Stimulated activated CD8-positive, alpha-beta memory T cell treated with anti-CD3 and anti-CD28 coated beads, Interleukin-4, amount 100 ng/mL, for 4 hours (primary cell): ENCODE data around the gene UBQLNL.

ENCODE experiments used
- DNase-seq, 2 donors: peaks; one replicate each; pipeline ENCODE4 v3.0.0-alpha.2; 2020; ENCODE audit warnings: low read depth in 2 of 2, low spot score in 1 of 2

Gene UBQLNL

GRCh38 chr11:5508605-5509004, 7.9 kb downstream of the UBQLNL start:
- DNase-seq, result no peak

- DNase-seq, result no peak
Observed at GRCh38 chr11:5507933-5508305, 8.6 kb downstream of the UBQLNL start.

DNA sequence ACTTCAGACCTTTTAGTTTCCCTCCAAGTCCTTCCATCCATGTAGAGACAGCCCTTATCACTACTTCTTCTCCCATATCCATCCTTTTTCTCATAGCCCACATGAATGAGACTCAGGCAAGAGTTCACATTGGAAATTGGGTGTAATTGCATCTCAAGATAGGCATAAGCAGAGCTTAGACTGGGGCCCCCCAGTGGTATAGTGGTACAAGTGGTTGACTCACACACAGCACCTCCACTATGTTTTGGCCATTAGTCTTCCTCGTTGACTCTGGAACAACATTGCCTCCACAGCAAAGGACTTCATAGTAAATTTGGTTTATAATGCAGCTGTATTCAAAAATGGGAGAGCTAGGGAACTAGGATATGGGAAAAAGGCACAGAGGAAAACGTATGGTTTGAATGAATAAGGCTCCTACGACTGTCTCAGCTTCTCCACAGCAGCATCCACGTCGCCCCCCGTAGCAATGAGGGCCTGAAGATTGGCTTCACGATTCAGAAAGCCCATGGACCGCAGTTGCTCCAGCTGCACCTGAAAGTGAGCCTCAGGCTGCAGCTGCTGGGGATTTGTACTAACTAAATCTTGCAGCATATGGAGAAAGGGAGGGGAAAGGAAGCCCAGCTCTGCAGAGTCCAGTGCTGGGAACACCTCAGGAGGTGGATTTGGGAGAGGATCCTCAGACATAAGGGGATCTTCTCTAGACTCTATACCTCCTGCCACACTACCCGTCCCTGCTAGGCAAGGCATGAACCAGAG, 9.1 kb downstream of the UBQLNL start:
- no peak for DNase-seq

- no peak for DNase-seq
Observed at GRCh38 chr11:5505363-5506048, 11.0 kb downstream of the UBQLNL start.

GRCh38 chr11:5504403-5504921, 12.0 kb downstream of the UBQLNL start:
- DNase-seq, result no peak

DNA sequence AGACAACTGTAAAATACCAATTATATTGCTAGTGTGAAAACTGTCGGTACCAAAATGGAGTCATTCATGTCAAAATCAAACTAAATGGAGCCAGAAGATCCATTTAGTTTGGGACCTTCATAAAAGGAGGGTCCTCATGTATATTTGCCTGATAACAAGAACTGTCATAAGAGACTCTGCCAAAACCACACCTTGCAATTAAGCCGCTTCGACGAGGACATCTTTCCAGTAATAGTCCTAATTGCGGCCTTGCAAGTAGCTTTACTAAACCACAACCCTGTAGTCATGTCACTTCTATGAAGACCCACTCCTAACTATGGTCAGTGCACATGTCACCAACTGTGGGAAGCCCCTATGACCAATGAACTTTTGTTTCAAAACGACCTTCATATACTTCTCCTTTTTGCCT, 16.1 kb downstream of the UBQLNL start:
- DNase-seq, result no peak

DNA sequence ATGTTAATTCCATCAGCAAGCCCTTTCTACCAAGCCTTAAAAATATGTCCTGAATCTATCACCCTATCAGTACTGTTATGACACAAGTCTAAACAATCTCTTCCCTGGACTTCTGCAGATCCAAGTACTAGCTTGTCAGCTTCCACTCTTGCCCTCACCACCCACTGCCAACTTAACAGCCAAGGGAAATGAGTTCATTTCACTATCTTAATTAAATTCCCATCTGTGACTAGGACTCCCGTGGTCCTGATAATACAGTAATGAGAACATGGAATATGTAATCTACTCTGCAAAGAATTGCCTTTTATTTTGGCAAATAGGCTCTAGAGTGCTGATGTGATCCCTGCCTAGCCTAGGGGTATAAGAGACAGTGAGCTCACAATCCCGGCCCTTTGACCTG, 16.8 kb downstream of the UBQLNL start:
- no peak for DNase-seq

DNA sequence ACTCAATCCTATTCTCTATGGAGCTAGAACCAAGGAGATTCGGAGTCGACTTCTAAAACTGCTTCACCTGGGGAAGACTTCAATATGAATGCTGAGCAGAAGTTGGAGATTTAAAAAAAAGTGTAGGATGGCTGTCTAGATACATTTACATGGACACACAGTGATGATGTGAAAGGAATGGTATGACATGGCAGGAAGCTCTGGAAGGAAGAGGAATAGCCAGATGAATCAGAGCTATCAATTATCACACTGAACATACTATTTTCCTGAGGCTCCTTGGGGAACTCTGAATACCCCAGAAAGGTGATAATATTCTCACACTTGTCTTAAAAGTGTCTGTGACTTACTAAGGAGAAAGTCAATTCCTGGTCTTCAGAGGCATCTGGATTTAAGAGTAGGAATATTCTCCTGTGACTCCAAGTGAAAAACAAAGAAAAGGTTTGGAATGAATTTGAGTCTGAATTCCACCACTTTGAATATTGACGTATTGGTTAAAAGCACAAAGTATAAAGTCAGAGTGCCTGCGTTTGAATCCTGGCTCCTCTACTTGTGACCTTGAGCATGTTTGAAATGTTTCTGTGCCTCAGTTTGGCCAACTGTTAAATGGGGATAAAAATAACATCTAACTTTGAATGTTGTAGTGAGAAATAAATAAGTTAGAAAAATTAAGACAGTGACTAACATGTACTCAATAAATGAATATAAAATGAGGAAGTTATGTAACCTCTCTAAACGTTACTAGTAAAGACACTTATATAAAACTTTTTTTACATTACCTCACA, 26.7 kb downstream of the UBQLNL start:
- no peak for DNase-seq

GRCh38 chr11:5488798-5489399, 27.6 kb downstream of the UBQLNL start:
- no peak for DNase-seq

DNA sequence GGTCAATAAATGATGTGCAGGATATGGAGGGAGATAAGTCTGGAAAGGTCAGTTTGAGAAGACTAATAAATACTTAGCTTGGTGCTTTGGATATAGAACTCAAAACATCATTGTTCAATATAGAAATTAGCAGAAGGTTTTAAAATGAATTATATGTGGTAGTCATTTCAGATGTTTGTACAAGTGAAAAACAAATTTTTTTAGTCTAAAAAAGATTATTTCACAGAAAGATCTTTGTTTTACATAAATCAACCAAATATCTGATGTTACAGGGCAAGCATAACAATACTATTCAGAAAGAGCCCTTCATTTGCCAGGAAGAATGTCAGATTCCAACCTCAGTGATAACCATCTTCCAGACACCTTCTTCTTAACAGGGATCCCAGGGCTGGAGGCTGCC, 28.1 kb downstream of the UBQLNL start, which contains the start of gene OR52D1:
OR52D1 (plus strand) TSS at position 301 of the 400 bp plus-strand sequence; CDS start at position 323, 22 bp downstream.
- no peak for DNase-seq

GRCh38 chr11:5486421-5486820, 30.1 kb downstream of the UBQLNL start:
- DNase-seq, result no peak

DNA sequence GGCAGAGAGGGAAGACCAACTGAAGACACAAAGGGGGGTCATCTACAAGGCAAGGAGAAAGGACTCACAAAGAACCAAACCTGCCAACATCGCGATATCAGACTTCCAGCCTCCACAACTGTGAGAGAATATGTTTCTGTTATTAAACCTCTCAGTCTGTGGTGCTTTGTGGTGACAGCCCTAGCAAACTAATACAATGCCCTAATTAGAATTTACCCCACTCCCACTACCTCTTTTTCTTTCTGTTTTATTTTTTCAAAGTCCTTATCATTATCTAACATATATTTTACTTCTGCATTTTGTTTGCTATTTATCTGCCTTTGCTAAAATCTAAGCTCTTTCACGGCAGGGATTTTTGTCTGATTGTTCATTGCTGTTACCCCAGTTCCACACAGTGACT, 30.5 kb downstream of the UBQLNL start:
- no peak for DNase-seq

DNA sequence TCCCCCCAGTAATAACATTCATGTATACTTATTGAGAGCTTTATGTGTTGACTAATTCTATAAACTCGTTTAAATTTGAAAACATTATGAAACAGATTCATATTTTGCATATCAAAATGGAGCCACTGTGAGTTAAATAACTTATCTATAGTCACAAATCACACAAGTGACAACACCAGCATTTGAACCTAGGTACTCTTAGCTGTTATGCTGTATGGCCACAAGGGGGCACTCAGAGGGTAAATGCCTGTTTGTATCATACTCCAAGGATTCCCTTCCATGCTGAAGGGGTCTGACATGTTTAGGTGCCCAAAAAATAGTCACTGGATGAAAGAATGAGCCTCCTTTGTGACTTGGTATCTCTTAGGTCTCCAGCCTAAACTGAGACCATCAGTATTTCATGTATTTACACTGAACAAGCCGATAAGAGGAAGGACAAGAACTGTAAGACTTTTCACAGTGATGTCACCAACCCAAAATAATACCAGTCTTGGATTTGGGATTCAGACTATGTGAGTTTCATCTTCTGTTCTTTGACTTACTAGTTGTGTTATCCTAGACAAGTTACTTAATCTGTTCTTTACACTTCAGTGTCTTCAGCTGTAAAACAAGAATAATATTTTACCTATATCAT, 40.2 kb downstream of the UBQLNL start:
- DNase-seq, result peak in 1 of 2 donors; percentile 8

DNA sequence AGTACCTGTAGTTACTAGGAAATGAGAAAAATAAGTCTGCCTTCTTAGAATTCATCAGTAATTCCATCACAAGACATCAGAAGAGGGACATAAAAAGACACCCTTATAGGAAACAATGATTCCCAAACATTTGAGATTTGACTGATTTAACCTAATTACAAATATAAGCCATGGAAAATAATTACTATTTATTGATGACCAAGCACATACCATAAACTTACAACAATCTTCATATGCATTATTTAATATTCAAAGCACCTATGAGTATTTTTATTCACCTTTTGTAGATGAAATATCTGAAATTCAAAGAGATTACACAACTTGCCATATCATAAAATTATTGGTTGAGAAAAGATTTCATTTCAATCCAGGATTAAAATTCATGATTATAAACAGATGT, 42.6 kb downstream of the UBQLNL start:
- no peak for DNase-seq

- no peak for DNase-seq
Observed at GRCh38 chr11:5467527-5467926, 49.0 kb downstream of the UBQLNL start.
